ENCODE measurements around the gene ETS2.

DNA sequence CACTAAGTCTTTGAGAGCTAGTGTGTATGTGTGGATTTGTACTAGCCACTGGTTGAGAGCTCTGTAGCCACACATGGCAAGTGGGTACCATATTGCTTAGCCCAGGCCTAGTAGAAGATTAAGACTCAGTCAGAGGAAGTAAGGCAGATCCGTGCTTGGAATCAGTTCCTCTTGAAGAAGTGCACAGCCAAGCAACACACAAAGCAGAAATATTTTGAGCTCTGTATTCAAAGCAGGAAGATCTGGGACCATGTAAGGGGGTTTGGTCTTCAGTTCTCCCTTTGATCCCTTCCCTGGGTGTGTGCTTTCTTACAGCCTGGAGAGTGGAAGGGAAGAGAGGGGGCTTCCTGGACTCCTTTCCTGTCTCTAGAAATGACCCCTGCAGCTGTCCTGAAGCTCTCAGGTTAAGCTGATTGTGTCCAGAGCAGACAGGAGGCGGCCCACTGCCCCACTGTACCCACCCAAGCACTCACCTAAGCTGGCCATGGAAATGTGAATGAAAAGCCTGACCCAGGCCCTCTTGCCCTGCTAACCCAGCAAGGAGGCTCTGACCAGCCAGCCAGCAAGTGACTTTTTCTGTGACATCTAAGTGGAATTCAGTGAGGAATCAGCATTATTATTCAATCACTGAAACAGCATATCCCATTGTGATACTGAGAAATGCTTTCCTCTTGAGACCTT is 3.6 kb downstream of the ETS2 start:
- TF ChIP-seq, protein P1, sequence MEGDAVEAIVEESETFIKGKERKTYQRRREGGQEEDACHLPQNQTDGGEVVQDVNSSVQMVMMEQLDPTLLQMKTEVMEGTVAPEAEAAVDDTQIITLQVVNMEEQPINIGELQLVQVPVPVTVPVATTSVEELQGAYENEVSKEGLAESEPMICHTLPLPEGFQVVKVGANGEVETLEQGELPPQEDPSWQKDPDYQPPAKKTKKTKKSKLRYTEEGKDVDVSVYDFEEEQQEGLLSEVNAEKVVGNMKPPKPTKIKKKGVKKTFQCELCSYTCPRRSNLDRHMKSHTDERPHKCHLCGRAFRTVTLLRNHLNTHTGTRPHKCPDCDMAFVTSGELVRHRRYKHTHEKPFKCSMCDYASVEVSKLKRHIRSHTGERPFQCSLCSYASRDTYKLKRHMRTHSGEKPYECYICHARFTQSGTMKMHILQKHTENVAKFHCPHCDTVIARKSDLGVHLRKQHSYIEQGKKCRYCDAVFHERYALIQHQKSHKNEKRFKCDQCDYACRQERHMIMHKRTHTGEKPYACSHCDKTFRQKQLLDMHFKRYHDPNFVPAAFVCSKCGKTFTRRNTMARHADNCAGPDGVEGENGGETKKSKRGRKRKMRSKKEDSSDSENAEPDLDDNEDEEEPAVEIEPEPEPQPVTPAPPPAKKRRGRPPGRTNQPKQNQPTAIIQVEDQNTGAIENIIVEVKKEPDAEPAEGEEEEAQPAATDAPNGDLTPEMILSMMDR (IDR thresholded peaks at IDR 0.05), result no peak
- no peak for TF ChIP-seq EZH2 (IDR thresholded peaks at IDR 0.05; ENCODE audit: borderline replicate concordance, insufficient read depth, low read depth, low read length, poor library complexity, severe bottlenecking)
